K562 (cell line): ENCODE results near the gene ZBTB7A. TPM values are rescaled to one million over a fixed set of nuclear protein-coding genes. Genes with fewer than 3 reads are reported as not detected.

ENCODE experiments used
- ATAC-seq: fragments of 200-7000 bp; cut with Tn5 transposase; 3 replicates; pipeline ENCODE4 v1.9.1; 2020; ENCODE audit warnings: moderate library complexity
- BruUV-seq: library from RNA; stranded (reverse); fragments of 400-500 nt; replicated peaks from 2 replicates; lab custom pipeline; 2021; lab: Mats Ljungman, UMichigan
- CTCF ChIA-PET: fragments of 300-600 bp; formaldehyde crosslinking; extraction: SDS; loops from one replicate; lab custom pipeline; 2021; ENCODE audit warnings: low intra/inter-chr PET ratio; lab: Yijun Ruan, JAX
- POLR2A ChIA-PET: fragments of 300-600, 350-650 bp; sonication (Branson Sonifier 250); formaldehyde crosslinking; extraction: SDS; loops from one replicate; lab custom pipeline; 2021; ENCODE audit warnings: antibody characterized with exemption, inconsistent platforms; lab: Yijun Ruan, JAX
- DNase-seq, 4 experiments: peaks; one replicate each; pipeline versions ENCODE4 v3.0.0 to v3.0.0-alpha.2; 2011 to 2018; ENCODE audit warnings: low spot score in 3 of 4, mixed read lengths in 3 of 4; ENCODE audit errors: extremely low read depth in 1 of 4
- FAIRE-seq: peaks from 2 replicates; lab custom pipeline; 2011; peaks lifted over from hg19 to GRCh38; lab: Jason Lieb, UNC
- H2AFZ ChIP-seq: 2 replicates; pipeline ENCODE4 v1.6.0; 2011; ENCODE audit warnings: low read depth, low read length, control low read depth, inconsistent platforms
- H3K27ac ChIP-seq: fragments of 200-600 bp; 3 replicates; pipeline ENCODE4 v1.8.0; 2011; ENCODE audit warnings: low read depth, mild to moderate bottlenecking, control low read depth, inconsistent platforms, low read length, moderate library complexity, mixed read lengths; ENCODE audit errors: extremely low read depth
- H3K27me3 ChIP-seq, 2 experiments: fragments of 300-600 bp in 1 of 2; 2 replicates in 1 of 2; 3 replicates in 1 of 2; pipeline versions ENCODE4 v1.6.0 to v1.8.0; 2011; ENCODE audit warnings: inconsistent platforms in 2 of 2, low read length in 2 of 2, mild to moderate bottlenecking in 1 of 2, mixed read lengths in 1 of 2, moderate library complexity in 1 of 2; ENCODE audit not compliant: control insufficient read depth in 2 of 2, insufficient read depth in 2 of 2
- H3K36me3 ChIP-seq: fragments of 300-600 bp; 3 replicates; pipeline ENCODE4 v1.8.0; 2011; ENCODE audit warnings: mild to moderate bottlenecking, low read length, inconsistent platforms; ENCODE audit not compliant: control insufficient read depth, insufficient read depth
- H3K4me1 ChIP-seq, 2 experiments: fragments of 200-600 bp in 1 of 2; replicated peaks in 1 of 2; 2 replicates in 1 of 2; 3 replicates in 1 of 2; pipeline versions ENCODE4 v1.5.1 to v1.8.0; 2011; ENCODE audit warnings: inconsistent platforms in 2 of 2, low read length in 2 of 2, mild to moderate bottlenecking in 1 of 2, mixed read lengths in 1 of 2, moderate library complexity in 1 of 2; ENCODE audit not compliant: control insufficient read depth in 2 of 2, insufficient read depth in 2 of 2
- H3K4me2 ChIP-seq: 2 replicates; pipeline ENCODE4 v1.6.1; 2011; ENCODE audit warnings: low read length, control low read depth, inconsistent platforms, mixed read lengths; ENCODE audit not compliant: insufficient read depth
- H3K4me3 ChIP-seq: fragments of 200-600 bp; sonication (generic), shearing (Covaris generic); 2 replicates; pipeline ENCODE4 v1.5.1; 2016; ENCODE audit warnings: control low read depth, inconsistent platforms
- H3K79me2 ChIP-seq: fragments of 200-600 bp; 3 replicates; pipeline ENCODE4 v1.8.0; 2011; ENCODE audit warnings: low read length, inconsistent platforms; ENCODE audit not compliant: control insufficient read depth, insufficient read depth
- H3K9ac ChIP-seq, 2 experiments: 2 replicates each; pipeline versions ENCODE4 v1.6.0 to v1.6.1; 2011; ENCODE audit warnings: low read depth in 2 of 2, low read length in 2 of 2, control low read depth in 1 of 2, inconsistent platforms in 1 of 2, mild to moderate bottlenecking in 1 of 2, mixed read lengths in 1 of 2; ENCODE audit not compliant: insufficient read depth in 1 of 2
- H3K9me1 ChIP-seq: one replicate; pipeline ENCODE4 v1.6.0; 2011; ENCODE audit warnings: inconsistent platforms, mild to moderate bottlenecking, low read length, moderate library complexity; ENCODE audit not compliant: control insufficient read depth, insufficient read depth
- H3K9me3 ChIP-seq: replicated peaks from 2 replicates; pipeline ENCODE4 v1.5.1; 2011; ENCODE audit warnings: low read depth, low read length, inconsistent platforms; ENCODE audit not compliant: control insufficient read depth, insufficient read depth
- H4K20me1 ChIP-seq: replicated peaks from 2 replicates; pipeline ENCODE4 v1.6.1; 2011; ENCODE audit warnings: low read length, inconsistent platforms, mixed read lengths; ENCODE audit not compliant: control insufficient read depth, insufficient read depth
- CTCF ChIP-seq, 3 experiments: IDR thresholded peaks in 2 of 3; conservative IDR thresholded peaks in 1 of 3; 2 replicates each; pipeline ENCODE4 v1.5.1; 2011 to 2012; ENCODE audit warnings: low read length in 3 of 3, mild to moderate bottlenecking in 3 of 3, control low read depth in 2 of 3, improper control_type of control experiment in 1 of 3, inconsistent platforms in 1 of 3, low read depth in 1 of 3, mixed read lengths in 1 of 3, moderate library complexity in 1 of 3; ENCODE audit not compliant: insufficient read depth in 2 of 3
- RBM22 ChIP-seq: fragments of 200-400 bp; formaldehyde crosslinking; IDR thresholded peaks from 2 replicates; pipeline ENCODE4 v1.6.1; 2018; ENCODE audit warnings: low read length, low read depth; ENCODE audit not compliant: poor library complexity, severe bottlenecking
- ZBTB33 ChIP-seq: sonication (generic); formaldehyde crosslinking; IDR thresholded peaks from 2 replicates; pipeline ENCODE4 v1.8.1; 2023; ENCODE audit warnings: mild to moderate bottlenecking, missing genetic modification reagents
- WGBS: fragments of 100-300 bp; shearing (Covaris generic); methylation state at CpG from one replicate; pipeline ENCODE4 v1.1.6; 2016; ENCODE audit warnings: low coverage, mixed read lengths; ENCODE audit not compliant: insufficient coverage; ENCODE audit errors: missing lambda C conversion rate; 5-methylcytosine and 5-hydroxymethylcytosine counted together
- in situ Hi-C: fragments of 300-500 bp; cut with MboI; formaldehyde crosslinking; loops from 4 replicates; pipeline ENCODE4 v1.15.0; 2018; ENCODE audit warnings: inconsistent platforms, mixed read lengths
- intact Hi-C: fragments of 100-400 bp; cut with micrococcal nuclease; formaldehyde crosslinking; loops from 2 replicates; pipeline ENCODE4 v1.14.2; 2022
- polyA plus RNA-seq, 8 experiments: library from polyadenylated mRNA; depleted of rRNA in 4 of 8; stranded (reverse) in 5 of 8; unstranded in 3 of 8; fragments of >200 nt; fragmentation: Nextera tagmentation in 2 of 8; fragmentation: Illumina TruSeq in 1 of 8; extraction: Ambion mirVana in 2 of 8; extraction: Trizol in 1 of 8; gene quantifications; 2 replicates each; pipeline versions ENCODE4 v1.2.1 to v1.2.3, GENCODE V29; 2011 to 2014; ENCODE audit warnings: inconsistent platforms in 1 of 8, missing spikeins in 1 of 8
- total RNA-seq, 7 experiments: library from RNA; depleted of rRNA in 6 of 7; stranded (reverse); fragments of >200 nt in 6 of 7; fragmentation: Illumina TruSeq in 2 of 7; extraction: Trizol in 2 of 7; gene quantifications; 2 replicates each; pipeline versions ENCODE4 v1.2.1 to v1.2.3, GENCODE V29; 2011 to 2021; ENCODE audit warnings: low replicate concordance in 1 of 7
- TF ChIP-seq, protein P1 (sequence below): conservative IDR thresholded peaks from 2 replicates; pipeline ENCODE4 v1.6.1; 2011; ENCODE audit warnings: low read depth, mild to moderate bottlenecking, low read length; ENCODE audit not compliant: control insufficient read depth
- TF ChIP-seq, protein P2 (sequence below): fragments of 250-450 bp; sonication (Bioruptor Pico); IDR thresholded peaks from 2 replicates; pipeline ENCODE4 v1.5.0; 2021; ENCODE audit warnings: mild to moderate bottlenecking, moderate library complexity

The ZBTB7A gene
- total and polyA plus RNA-seq, 9 of the 15 experiments (the other 6 are each of a cell fraction or from before 2014, with no cell fraction given) = 0.11 to 34.0 (median 4.6) TPM

DNA sequence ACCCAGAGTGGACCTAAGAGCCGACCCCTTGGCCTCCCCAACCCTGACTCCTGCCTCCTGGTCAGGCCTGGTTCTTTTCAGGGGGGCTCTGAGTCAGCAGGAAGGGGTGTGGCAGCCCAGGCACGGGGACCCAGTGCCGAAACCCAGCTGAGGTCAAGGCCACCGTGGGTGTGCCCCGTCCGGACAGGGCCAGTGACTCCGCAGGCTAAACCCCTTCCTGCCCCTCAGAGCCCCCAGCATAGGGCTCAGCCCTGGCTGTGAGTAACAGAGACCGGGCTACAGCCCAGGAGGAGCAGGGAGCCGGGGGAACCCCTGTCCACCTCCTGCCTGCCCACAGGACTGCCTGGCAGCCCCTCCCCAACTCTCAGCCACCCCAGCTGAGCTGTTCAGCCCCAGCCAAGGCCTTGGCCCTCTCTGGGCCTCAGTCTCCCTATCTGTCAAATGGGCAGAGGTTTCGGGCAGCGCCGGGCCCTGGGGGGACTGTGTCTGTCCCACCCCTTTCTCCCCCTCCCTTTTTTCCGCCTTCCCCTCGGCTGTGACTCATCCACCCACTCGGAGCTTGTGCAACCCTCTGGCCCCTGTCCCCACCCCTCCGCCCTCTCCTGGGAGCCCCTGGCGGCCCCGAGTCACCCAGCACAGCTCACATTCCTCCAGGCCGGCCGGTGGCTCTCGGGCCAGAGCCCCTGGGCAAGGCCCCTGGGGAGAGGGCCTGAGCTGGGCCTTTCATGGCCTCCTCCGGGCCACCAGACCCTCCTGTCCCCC lies 8.6 kb downstream of the ZBTB7A start (continued):
- TF ChIP-seq, protein P1, sequence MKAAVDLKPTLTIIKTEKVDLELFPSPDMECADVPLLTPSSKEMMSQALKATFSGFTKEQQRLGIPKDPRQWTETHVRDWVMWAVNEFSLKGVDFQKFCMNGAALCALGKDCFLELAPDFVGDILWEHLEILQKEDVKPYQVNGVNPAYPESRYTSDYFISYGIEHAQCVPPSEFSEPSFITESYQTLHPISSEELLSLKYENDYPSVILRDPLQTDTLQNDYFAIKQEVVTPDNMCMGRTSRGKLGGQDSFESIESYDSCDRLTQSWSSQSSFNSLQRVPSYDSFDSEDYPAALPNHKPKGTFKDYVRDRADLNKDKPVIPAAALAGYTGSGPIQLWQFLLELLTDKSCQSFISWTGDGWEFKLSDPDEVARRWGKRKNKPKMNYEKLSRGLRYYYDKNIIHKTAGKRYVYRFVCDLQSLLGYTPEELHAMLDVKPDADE = 0 out of 2 replicates have a peak, but pooled peaks have one; percentile 6
- peak in 2 of 3 experiments; percentile 42 to 47; a peak in 4 of 6 replicates for TF ChIP-seq CTCF (IDR thresholded peaks at IDR 0.05 in 2 of 3, conservative IDR thresholded peaks at IDR 0.05 in 1 of 3; ENCODE audit: insufficient read depth in 2 of 3, low read depth in 1 of 3, low read length in 3 of 3)
- TF ChIP-seq, all 486 proteins: peak for 76

- BruUV-seq = no TSS peak
- Histone ChIP-seq H3K36me3 (peaks cover 80% of the 10 kb centered on the region; the same call in 2 of the 3 replicates), H3K79me2 (peaks cover 97% of the 10 kb centered on the region), H3K9me3 (no peaks in the 10 kb centered on the region; the same call in 1 of the 2 replicates), H3K9me1 (peaks cover 5% of the 10 kb centered on the region), H3K4me1 (peaks cover 16 to 55% of the 10 kb centered on the region in 2 experiments; a peak in 4 of 5 replicates), H3K4me2 (no peak overlapping the region), H3K4me3 (no peak overlapping the region), H3K27ac (no peak overlapping the region), H2AFZ (no peak overlapping the region), H3K27me3 (no peaks in the 10 kb centered on the region), H4K20me1 (peaks cover 56% of the 10 kb centered on the region), H3K9ac (no peak overlapping the region)
- ChIA-PET POLR2A (interaction anchor here (0.9 kb wide), 1 partner anchor 10 kb away, joined by 3 read pairs; no protein-coding TSS in a partner anchor), CTCF (no interaction called here)
- TF ChIP-seq ZBTB33 (CRISPR knock-in tag) (0 out of 2 replicates have a peak, but pooled peaks have one; percentile 1), RBM22 (peak; percentile 41)
- TF ChIP-seq, protein P2, sequence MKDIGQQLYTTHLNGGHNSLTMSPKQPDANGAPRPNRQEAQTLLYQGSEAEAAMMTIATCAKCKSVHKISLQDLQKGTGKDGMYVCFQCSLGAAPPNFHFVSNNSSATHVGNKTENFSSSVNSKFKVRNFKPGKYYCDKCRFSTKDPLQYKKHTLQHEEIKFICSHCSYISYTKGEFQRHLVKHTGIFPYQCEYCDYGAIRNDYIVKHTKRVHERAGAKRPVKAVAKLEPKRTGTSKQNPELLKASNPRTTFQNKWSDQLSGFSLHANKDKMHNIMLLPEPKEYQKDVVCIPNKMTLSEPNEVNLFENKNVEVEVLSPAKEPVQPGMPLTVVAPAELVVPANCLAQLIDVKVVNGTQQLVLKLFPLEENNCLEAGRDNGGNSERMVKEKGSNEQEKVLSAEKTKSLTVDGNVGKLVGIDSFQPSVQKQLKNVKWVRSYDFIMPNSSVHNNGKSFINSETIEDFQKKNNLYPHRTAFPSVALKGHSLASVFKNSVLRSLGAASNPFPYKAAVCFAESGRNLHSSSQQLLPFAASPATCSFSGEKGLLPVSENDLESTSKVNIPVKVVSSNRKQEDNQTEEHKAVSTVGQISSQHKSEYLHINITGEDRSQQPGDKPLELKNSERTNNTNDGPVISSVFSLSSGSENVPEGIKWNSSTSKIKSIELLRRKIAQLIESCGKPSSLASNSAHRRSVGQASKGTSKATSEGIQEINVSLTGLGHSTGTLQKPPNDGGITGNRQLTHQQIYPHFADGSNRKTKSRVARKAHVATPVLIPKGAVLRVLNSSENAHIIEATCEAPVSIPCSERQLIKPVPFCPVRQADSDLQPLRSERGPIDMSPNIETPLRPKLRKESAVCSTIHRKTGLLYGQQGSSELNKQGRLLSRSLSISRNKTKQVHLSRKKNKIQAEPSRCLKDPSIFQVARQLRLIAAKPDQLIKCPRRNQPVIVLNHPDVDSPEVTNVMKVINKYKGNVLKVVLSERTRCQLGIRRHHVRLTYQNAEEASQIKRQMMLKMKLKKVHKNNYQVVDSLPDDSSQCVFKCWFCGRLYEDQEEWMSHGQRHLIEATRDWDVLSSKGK (CRISPR knock-in tag) = no peak
- FAIRE-seq = no peak
- intact Hi-C loops = no loop called here
- in situ Hi-C loops = no loop called here
- 98% methylated on average over 10 of the region's 20 CpGs for WGBS
- ATAC-seq = no peak
- no peak for DNase-seq
Measured at GRCh38 chr19:4055209-4055552, 11.5 kb downstream of the ZBTB7A start.
